Chondrocyte (in vitro differentiated cells): ENCODE results near the gene CELF2. TPM values are rescaled to one million over a fixed set of nuclear protein-coding genes. Genes with fewer than 3 reads are reported as not detected.

Experiments
- DNase-seq: peaks from one replicate; pipeline ENCODE4 v3.0.0; 2021; ENCODE audit warnings: mixed read lengths, low spot score
- H3K27ac Mint-ChIP-seq: one replicate; pipeline ENCODE4 v1.8.0; 2021; ENCODE audit warnings: mild to moderate bottlenecking, moderate library complexity, mixed read lengths; ENCODE audit not compliant: unreplicated experiment
- H3K27me3 Mint-ChIP-seq: 2 replicates; pipeline ENCODE4 v1.8.0; 2021; ENCODE audit warnings: low read depth, mixed read lengths
- H3K36me3 Mint-ChIP-seq: 2 replicates; pipeline ENCODE4 v1.8.0; 2021; ENCODE audit warnings: low read depth, mixed read lengths
- H3K4me1 Mint-ChIP-seq: 2 replicates; pipeline ENCODE4 v1.8.0; 2021; ENCODE audit warnings: low read depth, mild to moderate bottlenecking, mixed read lengths
- H3K4me3 Mint-ChIP-seq: one replicate; pipeline ENCODE4 v1.8.0; 2021; ENCODE audit warnings: mild to moderate bottlenecking, moderate library complexity, mixed read lengths; ENCODE audit not compliant: unreplicated experiment
- H3K9me3 Mint-ChIP-seq: 2 replicates; pipeline ENCODE4 v1.8.0; 2021; ENCODE audit warnings: low read depth, mixed read lengths
- CTCF ChIP-seq: fragments of 200-600 bp; sonication (generic); IDR thresholded peaks from 2 replicates; pipeline ENCODE4 v1.5.0; 2021; ENCODE audit warnings: antibody characterized with exemption, mild to moderate bottlenecking, moderate library complexity
- total RNA-seq: library from RNA; stranded (reverse); gene quantifications from 3 replicates; pipeline ENCODE4 v1.2.1, GENCODE V29; 2021

Gene CELF2
- total RNA-seq, 1 donor from 2014 or later: 44.3 TPM

- Mint-ChIP-seq H3K27me3 (peaks cover 12% of the 10 kb centered on the region), H3K36me3 (no peaks in the 10 kb centered on the region), H3K4me1 (peaks cover 4% of the 10 kb centered on the region), H3K27ac (no peak overlapping the region), H3K9me3 (no peaks in the 10 kb centered on the region), H3K4me3 (no peak overlapping the region)
- TF ChIP-seq CTCF: no peak
- no peak for DNase-seq
Observed at GRCh38 chr10:11377267-11377666, 359.6 kb downstream of the CELF2 start.

GRCh38 chr10:11378835-11379234 is 361.2 kb downstream of the CELF2 start:
- no peak for TF ChIP-seq CTCF
- H3K4me1 Mint-ChIP-seq: peaks cover under 1% of the 10 kb centered on the region
- DNase-seq: no peak
- peaks cover 8% of the 10 kb centered on the region for H3K27me3 Mint-ChIP-seq
- H3K4me3 Mint-ChIP-seq: no peak overlapping the region
- H3K27ac Mint-ChIP-seq: no peak overlapping the region
- no peaks in the 10 kb centered on the region for H3K36me3 Mint-ChIP-seq
- no peaks in the 10 kb centered on the region for H3K9me3 Mint-ChIP-seq

- DNase-seq: no peak
- Mint-ChIP-seq H3K36me3 (no peaks in the 10 kb centered on the region), H3K4me3 (no peak overlapping the region), H3K9me3 (no peaks in the 10 kb centered on the region), H3K27ac (no peak overlapping the region), H3K4me1 (no peaks in the 10 kb centered on the region), H3K27me3 (peaks cover 7% of the 10 kb centered on the region)
- no peak for TF ChIP-seq CTCF
Observed at GRCh38 chr10:11379771-11380170, 362.1 kb downstream of the CELF2 start.

- no peak for DNase-seq
- Mint-ChIP-seq H3K27ac (no peak overlapping the region), H3K4me3 (no peak overlapping the region), H3K9me3 (no peaks in the 10 kb centered on the region), H3K36me3 (no peaks in the 10 kb centered on the region), H3K4me1 (no peaks in the 10 kb centered on the region), H3K27me3 (no peaks in the 10 kb centered on the region)
- no peak for TF ChIP-seq CTCF
Observed at GRCh38 chr10:11381023-11381422, 363.4 kb downstream of the CELF2 start.

GRCh38 chr10:11381511-11381910 is 363.8 kb downstream of the CELF2 start:
- Mint-ChIP-seq H3K4me3 (no peak overlapping the region), H3K9me3 (no peaks in the 10 kb centered on the region), H3K4me1 (no peaks in the 10 kb centered on the region), H3K27ac (no peak overlapping the region), H3K36me3 (no peaks in the 10 kb centered on the region), H3K27me3 (no peaks in the 10 kb centered on the region)
- TF ChIP-seq CTCF: no peak
- DNase-seq: no peak
